MM.1S (cell line): ENCODE results near the gene LRRK1.

Experiments used
- DNase-seq: peaks from one replicate; pipeline ENCODE4 v3.0.0-alpha.2; 2015
- H2AFZ ChIP-seq: fragments of 300-600 bp; sonication (generic); 2 replicates; pipeline ENCODE4 v1.6.0; 2016; ENCODE audit warnings: antibody characterized with exemption, low read length
- H3F3A ChIP-seq: fragments of 300-600 bp; sonication (generic); 2 replicates; pipeline ENCODE4 v1.6.1; 2016; ENCODE audit warnings: mild to moderate bottlenecking, antibody characterized with exemption, low read length, moderate library complexity, mixed read lengths; ENCODE audit not compliant: insufficient read depth
- H3K27ac ChIP-seq: fragments of 300-600 bp; sonication (generic); 2 replicates; pipeline ENCODE4 v1.5.1; 2016; ENCODE audit warnings: mild to moderate bottlenecking, low read length
- H3K27me3 ChIP-seq: fragments of 300-600 bp; sonication (generic); replicated peaks from 2 replicates; pipeline ENCODE4 v1.6.0; 2016; ENCODE audit warnings: low read length; ENCODE audit not compliant: insufficient read depth
- H3K36me3 ChIP-seq: fragments of 300-600 bp; sonication (generic); replicated peaks from 2 replicates; pipeline ENCODE4 v1.6.1; 2016; ENCODE audit warnings: mild to moderate bottlenecking, low read length, mixed read lengths; ENCODE audit not compliant: insufficient read depth
- H3K4me1 ChIP-seq: fragments of 300-600 bp; sonication (generic); 2 replicates; pipeline ENCODE4 v1.6.1; 2016; ENCODE audit warnings: low read length, mixed read lengths
- H3K4me2 ChIP-seq: fragments of 300-600 bp; sonication (generic); 2 replicates; pipeline ENCODE4 v1.6.0; 2016; ENCODE audit warnings: low read depth, low read length
- H3K4me3 ChIP-seq: fragments of 300-600 bp; sonication (generic); 2 replicates; pipeline ENCODE4 v1.5.1; 2016; ENCODE audit warnings: low read length, mixed read lengths
- H3K79me2 ChIP-seq: fragments of 300-600 bp; sonication (generic); 2 replicates; pipeline ENCODE4 v1.6.1; 2016; ENCODE audit warnings: mixed run types, low read length, mixed read lengths
- H3K9ac ChIP-seq: fragments of 300-600 bp; sonication (generic); 2 replicates; pipeline ENCODE4 v1.6.1; 2016; ENCODE audit warnings: low read length, mixed read lengths
- H3K9me2 ChIP-seq: fragments of 300-600 bp; sonication (generic); replicated peaks from 2 replicates; pipeline ENCODE4 v1.6.1; 2016; ENCODE audit warnings: mild to moderate bottlenecking, low read length, mixed read lengths; ENCODE audit not compliant: insufficient read depth
- H3K9me3 ChIP-seq: fragments of 300-600 bp; sonication (generic); replicated peaks from 2 replicates; pipeline ENCODE4 v1.6.1; 2016; ENCODE audit warnings: mild to moderate bottlenecking, low read length, mixed read lengths; ENCODE audit not compliant: insufficient read depth
- H4K20me1 ChIP-seq: fragments of 300-600 bp; sonication (generic); 2 replicates; pipeline ENCODE4 v1.6.1; 2016; ENCODE audit warnings: mild to moderate bottlenecking, low read length, moderate library complexity, mixed read lengths; ENCODE audit not compliant: insufficient read depth
- EZH2 ChIP-seq: fragments of 300-600 bp; sonication (generic); optimal IDR thresholded peaks from 2 replicates; pipeline ENCODE3; 2017; ENCODE audit warnings: low read depth, mild to moderate bottlenecking, antibody characterized with exemption, low read length, mixed read lengths
- EZH2phosphoT487 ChIP-seq: fragments of 300-600 bp; sonication (generic); IDR thresholded peaks from 2 replicates; pipeline ENCODE4 v1.6.1; 2018; ENCODE audit warnings: antibody characterized with exemption, low read length
- TF ChIP-seq, protein P1 (sequence below): fragments of 300-600 bp; sonication (generic); IDR thresholded peaks from 2 replicates; pipeline ENCODE4 v1.5.1; 2016; ENCODE audit warnings: antibody characterized with exemption, low read length, mixed read lengths

LRRK1 gene

DNA sequence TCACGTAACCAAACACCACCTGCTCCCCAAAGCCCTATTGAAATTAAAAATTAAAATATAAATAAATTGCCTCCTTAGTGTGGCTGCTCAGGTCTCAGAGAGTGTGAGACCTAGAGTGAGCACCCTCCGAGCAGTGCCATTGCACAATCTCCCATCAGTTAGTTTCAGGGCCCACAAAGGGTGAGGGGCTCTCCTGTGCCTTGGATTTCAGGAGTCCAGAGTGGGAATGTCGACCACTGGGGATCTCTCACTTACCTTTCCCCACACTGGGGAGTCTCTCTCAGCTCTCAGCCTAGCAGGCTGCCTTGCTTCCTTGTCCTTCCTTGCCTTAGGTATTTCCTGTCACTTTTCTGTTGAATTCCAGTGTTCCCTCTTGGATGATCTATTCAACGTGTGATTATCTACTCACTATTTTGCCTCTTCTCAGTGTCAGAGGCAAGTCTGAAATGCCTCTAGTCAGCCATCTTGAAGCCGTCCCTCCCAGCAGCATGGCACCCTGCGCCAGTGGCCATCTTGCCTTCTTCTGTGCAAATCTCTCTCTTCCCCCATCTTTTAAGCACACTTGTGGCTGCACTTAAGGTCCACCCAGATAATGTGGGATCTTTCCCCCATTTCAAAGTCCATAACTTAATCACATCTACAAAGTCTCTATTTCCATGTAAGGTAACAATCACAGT is 119.3 kb downstream of the LRRK1 start:
- H3K9me2 ChIP-seq: no peaks in the 10 kb centered on the region
- no peak overlapping the region for H3K4me3 ChIP-seq
- H3K27me3 ChIP-seq: no peaks in the 10 kb centered on the region
- 0 out of 2 replicates have a peak, but pooled peaks cover 6% of the 10 kb centered on the region for H3K79me2 ChIP-seq
- no peak for DNase-seq
- TF ChIP-seq EZH2 (no peak), EZH2phosphoT487 (no peak)
- TF ChIP-seq, protein P1, sequence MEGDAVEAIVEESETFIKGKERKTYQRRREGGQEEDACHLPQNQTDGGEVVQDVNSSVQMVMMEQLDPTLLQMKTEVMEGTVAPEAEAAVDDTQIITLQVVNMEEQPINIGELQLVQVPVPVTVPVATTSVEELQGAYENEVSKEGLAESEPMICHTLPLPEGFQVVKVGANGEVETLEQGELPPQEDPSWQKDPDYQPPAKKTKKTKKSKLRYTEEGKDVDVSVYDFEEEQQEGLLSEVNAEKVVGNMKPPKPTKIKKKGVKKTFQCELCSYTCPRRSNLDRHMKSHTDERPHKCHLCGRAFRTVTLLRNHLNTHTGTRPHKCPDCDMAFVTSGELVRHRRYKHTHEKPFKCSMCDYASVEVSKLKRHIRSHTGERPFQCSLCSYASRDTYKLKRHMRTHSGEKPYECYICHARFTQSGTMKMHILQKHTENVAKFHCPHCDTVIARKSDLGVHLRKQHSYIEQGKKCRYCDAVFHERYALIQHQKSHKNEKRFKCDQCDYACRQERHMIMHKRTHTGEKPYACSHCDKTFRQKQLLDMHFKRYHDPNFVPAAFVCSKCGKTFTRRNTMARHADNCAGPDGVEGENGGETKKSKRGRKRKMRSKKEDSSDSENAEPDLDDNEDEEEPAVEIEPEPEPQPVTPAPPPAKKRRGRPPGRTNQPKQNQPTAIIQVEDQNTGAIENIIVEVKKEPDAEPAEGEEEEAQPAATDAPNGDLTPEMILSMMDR: no peak
- H3F3A ChIP-seq: 0 out of 2 replicates have a peak, but pooled peaks cover 7% of the 10 kb centered on the region
- peaks cover 18% of the 10 kb centered on the region; the same call in 1 of the 2 replicates for H3K4me1 ChIP-seq
- H3K36me3 ChIP-seq: no peaks in the 10 kb centered on the region
- H3K9me3 ChIP-seq: no peaks in the 10 kb centered on the region
- no peak overlapping the region for H3K9ac ChIP-seq
- no peak overlapping the region for H2AFZ ChIP-seq
- H4K20me1 ChIP-seq: no peaks in the 10 kb centered on the region
- H3K4me2 ChIP-seq: no peak overlapping the region
- no peak overlapping the region for H3K27ac ChIP-seq

DNA sequence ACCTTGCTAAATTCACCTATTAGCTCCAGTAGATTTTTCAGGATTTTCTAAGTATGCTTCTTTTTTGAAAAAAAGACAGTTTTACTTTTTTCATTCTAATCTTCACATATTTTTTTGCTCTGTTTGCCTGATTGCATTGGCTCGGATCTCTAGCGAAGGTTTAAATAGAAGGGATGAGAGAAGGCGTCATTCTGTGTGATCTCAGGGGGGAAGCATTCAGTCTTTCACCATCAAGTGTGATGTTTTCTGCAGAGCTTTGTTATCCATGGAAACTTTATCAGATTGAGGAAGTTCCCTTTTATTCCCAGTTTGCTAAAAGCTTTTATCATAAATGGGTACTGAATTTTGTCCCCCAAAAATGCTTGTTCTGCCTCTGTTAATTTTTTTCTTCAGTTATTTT is 120.3 kb downstream of the LRRK1 start:
- no peak overlapping the region for H3K27ac ChIP-seq
- no peak overlapping the region for H2AFZ ChIP-seq
- H3K27me3 ChIP-seq: no peaks in the 10 kb centered on the region
- no peaks in the 10 kb centered on the region for H3K9me2 ChIP-seq
- DNase-seq: no peak
- H3K79me2 ChIP-seq: 0 out of 2 replicates have a peak, but pooled peaks cover 6% of the 10 kb centered on the region
- no peaks in the 10 kb centered on the region for H4K20me1 ChIP-seq
- H3K4me3 ChIP-seq: no peak overlapping the region
- H3F3A ChIP-seq: 0 out of 2 replicates have a peak, but pooled peaks cover 7% of the 10 kb centered on the region
- H3K4me2 ChIP-seq: no peak overlapping the region
- TF ChIP-seq, protein P1: no peak
- TF ChIP-seq EZH2phosphoT487 (no peak), EZH2 (no peak)
- no peaks in the 10 kb centered on the region for H3K9me3 ChIP-seq
- H3K4me1 ChIP-seq: peaks cover 9% of the 10 kb centered on the region; the same call in 1 of the 2 replicates
- H3K9ac ChIP-seq: no peak overlapping the region
- no peaks in the 10 kb centered on the region for H3K36me3 ChIP-seq

GRCh38 chr15:101042320-101042719 is 123.2 kb downstream of the LRRK1 start:
- no peaks in the 10 kb centered on the region for H3K79me2 ChIP-seq
- TF ChIP-seq EZH2phosphoT487: no peak
- no peak for TF ChIP-seq EZH2
- TF ChIP-seq, protein P1: no peak

More at GRCh38 chr15:101042320-101042719, 123.2 kb downstream of the LRRK1 start:
- no peak overlapping the region for H3K27ac ChIP-seq
- H3K4me3 ChIP-seq: no peak overlapping the region
- no peaks in the 10 kb centered on the region for H3K9me2 ChIP-seq
- no peak overlapping the region for H3K9ac ChIP-seq
- H3K4me2 ChIP-seq: no peak overlapping the region
- no peaks in the 10 kb centered on the region for H3K4me1 ChIP-seq
- H3F3A ChIP-seq: no peaks in the 10 kb centered on the region
- no peaks in the 10 kb centered on the region for H4K20me1 ChIP-seq
- H2AFZ ChIP-seq: no peak overlapping the region
- H3K27me3 ChIP-seq: no peaks in the 10 kb centered on the region
- no peak for DNase-seq
- H3K9me3 ChIP-seq: no peaks in the 10 kb centered on the region
- no peaks in the 10 kb centered on the region for H3K36me3 ChIP-seq
